H9 (cell line): ENCODE data around the gene CXCR4. TPM values are rescaled to one million over a fixed set of nuclear protein-coding genes. Genes with fewer than 3 reads are reported as not detected.

Source experiments
- DNase-seq: peaks from one replicate; pipeline ENCODE4 v3.0.0-alpha.2; 2017
- H2AFZ ChIP-seq: one replicate; pipeline ENCODE4 v1.6.1; 2013; ENCODE audit warnings: mild to moderate bottlenecking, low read length, control low read depth, moderate library complexity
- H2AK5ac ChIP-seq: 2 replicates; pipeline ENCODE4 v1.6.1; 2013; ENCODE audit warnings: low read length, control low read depth, mixed read lengths; ENCODE audit not compliant: insufficient read length
- H2BK120ac ChIP-seq: one replicate; pipeline ENCODE4 v1.6.1; 2013; ENCODE audit warnings: low read depth, mild to moderate bottlenecking, low read length, control low read depth, inconsistent platforms; ENCODE audit not compliant: poor library complexity, severe bottlenecking
- H2BK12ac ChIP-seq: 2 replicates; pipeline ENCODE4 v1.6.1; 2013; ENCODE audit warnings: low read length, control low read depth, mixed read lengths, low read depth; ENCODE audit not compliant: insufficient read length
- H2BK15ac ChIP-seq: 2 replicates; pipeline ENCODE4 v1.6.1; 2013; ENCODE audit warnings: low read depth, low read length, control low read depth
- H2BK20ac ChIP-seq: one replicate; pipeline ENCODE4 v1.6.1; 2013; ENCODE audit warnings: low read depth, mild to moderate bottlenecking, low read length, control low read depth, inconsistent platforms; ENCODE audit not compliant: poor library complexity, severe bottlenecking
- H2BK5ac ChIP-seq: 2 replicates; pipeline ENCODE4 v1.6.1; 2013; ENCODE audit warnings: low read length, control low read depth, mixed read lengths; ENCODE audit not compliant: insufficient read length
- H3K14ac ChIP-seq: 2 replicates; pipeline ENCODE4 v1.6.1; 2013; ENCODE audit warnings: low read length, control low read depth; ENCODE audit not compliant: insufficient read depth
- H3K18ac ChIP-seq: 2 replicates; pipeline ENCODE4 v1.6.1; 2013; ENCODE audit warnings: low read depth, mild to moderate bottlenecking, mixed read lengths, low read length, control low read depth; ENCODE audit not compliant: insufficient read length
- H3K23ac ChIP-seq: 2 replicates; pipeline ENCODE4 v1.6.1; 2013; ENCODE audit warnings: low read length, control low read depth, mixed read lengths, low read depth; ENCODE audit not compliant: insufficient read length
- H3K23me2 ChIP-seq: 2 replicates; pipeline ENCODE4 v1.6.1; 2013; ENCODE audit warnings: low read depth, mild to moderate bottlenecking, mixed read lengths, low read length, control low read depth; ENCODE audit not compliant: insufficient read length, poor library complexity, severe bottlenecking
- H3K27ac ChIP-seq: 2 replicates; pipeline ENCODE4 v1.5.1; 2013; ENCODE audit warnings: low read length, control low read depth, mixed read lengths, low read depth; ENCODE audit not compliant: insufficient read length
- H3K27me3 ChIP-seq: 2 replicates; pipeline ENCODE4 v1.6.1; 2013; ENCODE audit warnings: low read length, control low read depth, inconsistent platforms; ENCODE audit not compliant: insufficient read depth
- H3K4ac ChIP-seq: 2 replicates; pipeline ENCODE4 v1.6.1; 2013; ENCODE audit warnings: low read depth, mild to moderate bottlenecking, control low read depth, inconsistent platforms, low read length, moderate library complexity
- H3K4me1 ChIP-seq: 2 replicates; pipeline ENCODE4 v1.6.1; 2013; ENCODE audit warnings: low read length, control low read depth, inconsistent platforms; ENCODE audit not compliant: insufficient read depth
- H3K4me2 ChIP-seq: 2 replicates; pipeline ENCODE4 v1.6.1; 2013; ENCODE audit warnings: low read length, control low read depth, mixed read lengths; ENCODE audit not compliant: insufficient read length, insufficient read depth
- H3K56ac ChIP-seq: 2 replicates; pipeline ENCODE4 v1.6.1; 2013; ENCODE audit warnings: low read depth, mild to moderate bottlenecking, mixed read lengths, low read length, control low read depth; ENCODE audit not compliant: insufficient read length
- H3K79me1 ChIP-seq: 2 replicates; pipeline ENCODE4 v1.6.1; 2013; ENCODE audit warnings: low read depth, mild to moderate bottlenecking, moderate library complexity, low read length, control low read depth, inconsistent platforms; ENCODE audit not compliant: insufficient read depth, poor library complexity, severe bottlenecking
- H3K79me2 ChIP-seq: 2 replicates; pipeline ENCODE4 v1.6.1; 2013; ENCODE audit warnings: low read length, control low read depth, inconsistent platforms; ENCODE audit not compliant: insufficient read depth
- H3K9ac ChIP-seq: 2 replicates; pipeline ENCODE4 v1.6.1; 2013; ENCODE audit warnings: low read length, control low read depth, mixed read lengths; ENCODE audit not compliant: insufficient read length; ENCODE audit errors: extremely low read depth
- H3K9me3 ChIP-seq: one replicate; pipeline ENCODE4 v1.6.1; 2013; ENCODE audit warnings: low read depth, low read length, inconsistent platforms; ENCODE audit not compliant: control insufficient read depth
- H3T11ph ChIP-seq: one replicate; pipeline ENCODE4 v1.6.1; 2013; ENCODE audit warnings: mild to moderate bottlenecking, low read length, control low read depth, inconsistent platforms
- H4K20me1 ChIP-seq: one replicate; pipeline ENCODE4 v1.6.1; 2013; ENCODE audit not compliant: control insufficient read depth, insufficient read length, insufficient read depth
- H4K5ac ChIP-seq: 2 replicates; pipeline ENCODE4 v1.6.1; 2013; ENCODE audit warnings: low read depth, mild to moderate bottlenecking, mixed read lengths, low read length, control low read depth; ENCODE audit not compliant: insufficient read length
- H4K8ac ChIP-seq: replicated peaks from 2 replicates; pipeline ENCODE4 v1.6.1; 2013; ENCODE audit warnings: low read length, control low read depth, mixed read lengths, low read depth; ENCODE audit not compliant: insufficient read length
- H4K91ac ChIP-seq: 2 replicates; pipeline ENCODE4 v1.6.1; 2013; ENCODE audit warnings: low read depth, mild to moderate bottlenecking, moderate library complexity, mixed read lengths, low read length, control low read depth; ENCODE audit not compliant: insufficient read length
- H3K27ac Mint-ChIP-seq, 3 experiments: 2 replicates in 2 of 3; 3 replicates in 1 of 3; pipeline ENCODE4 v1.8.0; 2020 to 2021; ENCODE audit warnings: mixed read lengths in 3 of 3, mild to moderate bottlenecking in 1 of 3, moderate library complexity in 1 of 3
- H3K27me3 Mint-ChIP-seq: 2 replicates; pipeline ENCODE4 v1.8.0; 2021; ENCODE audit warnings: low read depth, mild to moderate bottlenecking, moderate library complexity, mixed read lengths
- H3K36me3 Mint-ChIP-seq, 3 experiments: 2 replicates in 2 of 3; 3 replicates in 1 of 3; pipeline ENCODE4 v1.8.0; 2020 to 2021; ENCODE audit warnings: low read depth in 3 of 3, mixed read lengths in 3 of 3; ENCODE audit not compliant: insufficient read depth in 1 of 3
- H3K4me1 Mint-ChIP-seq, 2 experiments: 2 replicates each; pipeline ENCODE4 v1.8.0; 2020; ENCODE audit warnings: mixed read lengths in 2 of 2
- H3K4me3 Mint-ChIP-seq, 2 experiments: 2 replicates in 1 of 2; 3 replicates in 1 of 2; pipeline ENCODE4 v1.8.0; 2020 to 2021; ENCODE audit warnings: mild to moderate bottlenecking in 2 of 2, mixed read lengths in 2 of 2, moderate library complexity in 1 of 2
- H3K9me3 Mint-ChIP-seq, 2 experiments: 2 replicates in 1 of 2; 3 replicates in 1 of 2; pipeline ENCODE4 v1.8.0; 2020; ENCODE audit warnings: mild to moderate bottlenecking in 2 of 2, mixed read lengths in 2 of 2, moderate library complexity in 1 of 2
- CTCF ChIP-seq: fragments of 200-600 bp; sonication (generic); conservative IDR thresholded peaks from 3 replicates; pipeline ENCODE4 v1.8.0; 2021; ENCODE audit warnings: antibody characterized with exemption, mild to moderate bottlenecking
- WGBS: extraction: QIAGEN DNeasy Blood & Tissue Kit; methylation state at CpG from one replicate; pipeline ENCODE4 v1.1.7; 2013; ENCODE audit warnings: missing lambda C conversion rate, low lambda C conversion rate, mixed read lengths; ENCODE audit not compliant: insufficient read length; ENCODE audit errors: extremely low coverage; 5-methylcytosine and 5-hydroxymethylcytosine counted together
- total RNA-seq: library from RNA; stranded (reverse); gene quantifications from 2 replicates; pipeline ENCODE4 v1.2.1, GENCODE V29; 2021

CXCR4 gene
- total RNA-seq, 1 experiment from 2014 or later = 1.0 TPM

GRCh38 chr2:136113209-136113971 lies 4.6 kb downstream of the CXCR4 start:
- Histone ChIP-seq H3K23ac (no peak overlapping the region), H4K91ac (no peak overlapping the region), H3K9ac (no peak overlapping the region), H3K23me2 (peaks cover 19% of the 10 kb centered on the region), H2BK15ac (no peak overlapping the region), H2BK5ac (no peak overlapping the region), H2BK20ac (no peak overlapping the region), H2AFZ (no peak overlapping the region), H4K20me1 (no peaks in the 10 kb centered on the region), H3K14ac (no peak overlapping the region), H3K56ac (no peak overlapping the region), H3K18ac (no peak overlapping the region), H3K27me3 (peaks cover 17% of the 10 kb centered on the region; the same call in 1 of the 2 replicates), H3T11ph (no peak overlapping the region), H4K5ac (no peak overlapping the region), H2AK5ac (no peak overlapping the region), H2BK12ac (no peak overlapping the region), H3K27ac (no peak overlapping the region), H3K9me3 (no peaks in the 10 kb centered on the region), H3K4me2 (no peak overlapping the region), H3K4ac (no peak overlapping the region), H3K79me2 (no peaks in the 10 kb centered on the region), H4K8ac (no peak overlapping the region), H2BK120ac (no peak overlapping the region), H3K79me1 (no peaks in the 10 kb centered on the region), H3K4me1 (no peaks in the 10 kb centered on the region)
- no peaks in the 10 kb centered on the region for H3K9me3 Mint-ChIP-seq
- WGBS = 100% methylated on average over 1 of the region's 6 CpGs
- peaks cover 14 to 17% of the 10 kb centered on the region in 2 experiments for H3K4me1 Mint-ChIP-seq
- H3K27me3 Mint-ChIP-seq = peaks cover 45% of the 10 kb centered on the region
- H3K4me3 Mint-ChIP-seq = no peak overlapping the region
- no peak for DNase-seq
- peaks cover 2 to 5% (median 3%) of the 10 kb centered on the region in 3 experiments; a peak in 2 of 7 replicates for H3K36me3 Mint-ChIP-seq
- H3K27ac Mint-ChIP-seq = no peak overlapping the region
- no peak for TF ChIP-seq CTCF
